HepG2 (cell line): Measurements from ENCODE around the gene UFL1. TPM values are rescaled to one million over a fixed set of nuclear protein-coding genes. Genes with fewer than 3 reads are reported as not detected.

Experiments
- AGO2 ChIP-seq: fragments of 200-400 bp; formaldehyde crosslinking; optimal IDR thresholded peaks from 2 replicates; pipeline ENCODE3; 2017; ENCODE audit warnings: mild to moderate bottlenecking, low read depth, low read length, moderate library complexity
- FOSL1 ChIP-seq: sonication (generic); formaldehyde crosslinking; IDR thresholded peaks from 2 replicates; pipeline ENCODE4 v1.9.0; 2021; ENCODE audit warnings: missing genetic modification reagents, borderline replicate concordance
- HIVEP1 ChIP-seq: sonication (generic); formaldehyde crosslinking; IDR thresholded peaks from 2 replicates; pipeline ENCODE4 v1.4.0; 2020; ENCODE audit warnings: mild to moderate bottlenecking, missing genetic modification reagents
- HMG20B ChIP-seq: conservative IDR thresholded peaks from 2 replicates; pipeline ENCODE4 v1.6.1; 2016; ENCODE audit warnings: missing genetic modification reagents, missing compliant biosample characterization
- MEIS2 ChIP-seq: sonication (generic); formaldehyde crosslinking; IDR thresholded peaks from 2 replicates; pipeline ENCODE4 v1.9.0; 2021; ENCODE audit warnings: mild to moderate bottlenecking, missing genetic modification reagents
- MIER3 ChIP-seq: IDR thresholded peaks from 2 replicates; pipeline ENCODE4 v1.6.1; 2016; ENCODE audit warnings: missing compliant biosample characterization, borderline replicate concordance
- RXRB ChIP-seq: IDR thresholded peaks from 2 replicates; pipeline ENCODE4 v1.6.1; 2016; ENCODE audit warnings: borderline replicate concordance, missing genetic modification reagents, missing compliant biosample characterization
- SOX6 ChIP-seq, 2 experiments: fragments of 450-650 bp in 1 of 2; sonication (generic) in 1 of 2; formaldehyde crosslinking in 1 of 2; IDR thresholded peaks; 2 replicates each; pipeline versions ENCODE4 v1.4.0 to v1.6.1; 2017 to 2020; ENCODE audit warnings: antibody characterized with exemption in 1 of 2, mild to moderate bottlenecking in 1 of 2, missing genetic modification reagents in 1 of 2
- TAF1 ChIP-seq: sonication (generic); formaldehyde crosslinking; IDR thresholded peaks from 2 replicates; pipeline ENCODE4 v1.4.0; 2020; ENCODE audit warnings: missing genetic modification reagents
- YY1 ChIP-seq: IDR thresholded peaks from 2 replicates; pipeline ENCODE4 v1.6.1; 2011; ENCODE audit warnings: low read length, low read depth, moderate library complexity, mild to moderate bottlenecking; ENCODE audit not compliant: insufficient read depth, insufficient replicate concordance
- ZMAT3 ChIP-seq: sonication (generic); formaldehyde crosslinking; conservative IDR thresholded peaks from 2 replicates; pipeline ENCODE4 v1.7.0; 2021; ENCODE audit warnings: missing genetic modification reagents
- ZNF224 ChIP-seq: sonication (generic); formaldehyde crosslinking; IDR thresholded peaks from 2 replicates; pipeline ENCODE4 v1.5.0; 2020; ENCODE audit warnings: mild to moderate bottlenecking, missing genetic modification reagents
- ZNF441 ChIP-seq: sonication (generic); formaldehyde crosslinking; IDR thresholded peaks from 2 replicates; pipeline ENCODE4 v1.7.0; 2021; ENCODE audit warnings: missing genetic modification reagents, borderline replicate concordance
- ZNF709 ChIP-seq: sonication (generic); formaldehyde crosslinking; IDR thresholded peaks from 2 replicates; pipeline ENCODE4 v1.5.0; 2020; ENCODE audit warnings: mild to moderate bottlenecking, missing genetic modification reagents
- polyA plus RNA-seq, 8 experiments: library from polyadenylated mRNA; depleted of rRNA in 3 of 8; stranded (reverse) in 7 of 8; unstranded in 1 of 8; fragments of >200 nt; fragmentation: Illumina TruSeq in 4 of 8; extraction: Trizol in 4 of 8; gene quantifications; 2 replicates each; pipeline versions ENCODE4 v1.2.1 to v1.2.3, GENCODE V29; 2011 to 2016; ENCODE audit warnings: low read depth in 4 of 8, missing spikeins in 1 of 8, mixed read lengths in 1 of 8; ENCODE audit not compliant: insufficient read depth in 1 of 8
- total RNA-seq, 5 experiments: library from RNA; depleted of rRNA; stranded (reverse); fragments of >200 nt; fragmentation: Illumina TruSeq; extraction: Trizol; gene quantifications; 2 replicates each; pipeline ENCODE4 v1.2.3, GENCODE V29; 2016; ENCODE audit warnings: low read depth in 1 of 5
- TF ChIP-seq, protein P1 (sequence below): sonication (generic); formaldehyde crosslinking; IDR thresholded peaks from 2 replicates; pipeline ENCODE4 v1.5.0; 2020; ENCODE audit warnings: mild to moderate bottlenecking, missing genetic modification reagents
- TF ChIP-seq, protein P2 (sequence below): sonication (generic); formaldehyde crosslinking; IDR thresholded peaks from 2 replicates; pipeline ENCODE4 v1.5.0; 2020; ENCODE audit warnings: missing genetic modification reagents
- TF ChIP-seq, protein P3 (sequence below): sonication (generic); formaldehyde crosslinking; IDR thresholded peaks from 2 replicates; pipeline ENCODE4 v1.4.0; 2020; ENCODE audit warnings: mild to moderate bottlenecking, missing genetic modification reagents

Gene UFL1
- total and polyA plus RNA-seq, 2 of the 13 experiments (the other 11 are each of a cell fraction or from before 2014, with no cell fraction given), result 8.8 to 24.7 TPM

DNA sequence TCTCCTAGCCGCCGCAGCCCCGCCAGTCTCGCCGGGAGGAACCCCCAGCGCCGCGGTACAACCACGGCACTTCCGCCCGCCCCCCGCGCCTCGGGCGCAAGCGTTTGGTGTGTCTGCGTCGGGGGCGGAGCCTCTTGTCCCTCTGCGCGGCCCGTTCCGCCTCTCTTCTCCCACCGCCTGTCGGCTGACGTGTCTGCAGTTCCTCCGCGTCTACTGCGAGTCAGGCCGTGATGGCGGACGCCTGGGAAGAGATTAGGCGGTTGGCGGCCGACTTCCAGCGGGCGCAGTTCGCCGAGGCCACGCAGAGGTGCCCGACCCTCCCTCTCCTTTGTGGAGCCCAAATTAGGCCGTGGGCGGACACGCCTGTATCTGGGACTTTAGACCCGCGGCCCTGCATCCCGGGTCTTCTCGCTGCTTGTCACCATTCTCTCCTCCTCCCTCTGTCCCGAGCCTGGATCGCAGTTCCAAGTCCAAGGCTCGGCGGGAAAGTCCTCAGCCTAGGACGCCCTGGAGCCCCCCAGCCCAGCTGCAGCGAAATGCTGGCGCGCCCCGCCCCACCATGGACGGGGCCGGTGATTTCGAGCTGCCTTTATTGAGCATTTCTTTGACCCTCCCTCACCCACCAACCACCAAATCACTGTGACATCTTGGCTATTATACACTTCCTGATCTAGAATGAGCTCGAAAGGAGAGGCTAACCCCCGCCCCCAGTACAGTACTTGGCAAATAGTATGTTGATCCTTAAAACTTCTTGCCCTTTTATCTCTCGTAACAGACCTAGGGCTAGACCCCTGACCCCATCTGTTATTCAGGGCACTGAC lies at the start of gene UFL1 (continued):
- TF ChIP-seq RXRB (CRISPR knock-in tag) (peak; percentile 31), HIVEP1 (CRISPR knock-in tag) (peak; percentile 87), TAF1 (CRISPR knock-in tag) (peak; percentile 96), ZNF224 (CRISPR knock-in tag) (peak; percentile 77; the same call in 1 of the 2 replicates), FOSL1 (CRISPR knock-in tag) (no peak), MIER3 (CRISPR knock-in tag) (peak; percentile 29; the same call in 1 of the 2 replicates), YY1 (peak; percentile 91), ZMAT3 (peak; percentile 72), ZNF709 (CRISPR knock-in tag) (peak; percentile 80; the same call in 1 of the 2 replicates), MEIS2 (CRISPR knock-in tag) (peak; percentile 49), HMG20B (CRISPR knock-in tag) (0 out of 2 replicates have a peak, but pooled peaks have one; percentile 26), ZNF441 (CRISPR knock-in tag) (peak; percentile 91), SOX6 (IDR thresholded peaks at IDR 0.05) (no peak), SOX6 (CRISPR knock-in tag; IDR thresholded peaks at IDR 0.05) (peak; percentile 63; the same call in 1 of the 2 replicates), AGO2 (peak; percentile 93)
- TF ChIP-seq, protein P1, sequence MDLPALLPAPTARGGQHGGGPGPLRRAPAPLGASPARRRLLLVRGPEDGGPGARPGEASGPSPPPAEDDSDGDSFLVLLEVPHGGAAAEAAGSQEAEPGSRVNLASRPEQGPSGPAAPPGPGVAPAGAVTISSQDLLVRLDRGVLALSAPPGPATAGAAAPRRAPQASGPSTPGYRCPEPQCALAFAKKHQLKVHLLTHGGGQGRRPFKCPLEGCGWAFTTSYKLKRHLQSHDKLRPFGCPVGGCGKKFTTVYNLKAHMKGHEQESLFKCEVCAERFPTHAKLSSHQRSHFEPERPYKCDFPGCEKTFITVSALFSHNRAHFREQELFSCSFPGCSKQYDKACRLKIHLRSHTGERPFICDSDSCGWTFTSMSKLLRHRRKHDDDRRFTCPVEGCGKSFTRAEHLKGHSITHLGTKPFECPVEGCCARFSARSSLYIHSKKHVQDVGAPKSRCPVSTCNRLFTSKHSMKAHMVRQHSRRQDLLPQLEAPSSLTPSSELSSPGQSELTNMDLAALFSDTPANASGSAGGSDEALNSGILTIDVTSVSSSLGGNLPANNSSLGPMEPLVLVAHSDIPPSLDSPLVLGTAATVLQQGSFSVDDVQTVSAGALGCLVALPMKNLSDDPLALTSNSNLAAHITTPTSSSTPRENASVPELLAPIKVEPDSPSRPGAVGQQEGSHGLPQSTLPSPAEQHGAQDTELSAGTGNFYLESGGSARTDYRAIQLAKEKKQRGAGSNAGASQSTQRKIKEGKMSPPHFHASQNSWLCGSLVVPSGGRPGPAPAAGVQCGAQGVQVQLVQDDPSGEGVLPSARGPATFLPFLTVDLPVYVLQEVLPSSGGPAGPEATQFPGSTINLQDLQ (CRISPR knock-in tag), result peak; percentile 57; the same call in 1 of the 2 replicates
- TF ChIP-seq, protein P2, sequence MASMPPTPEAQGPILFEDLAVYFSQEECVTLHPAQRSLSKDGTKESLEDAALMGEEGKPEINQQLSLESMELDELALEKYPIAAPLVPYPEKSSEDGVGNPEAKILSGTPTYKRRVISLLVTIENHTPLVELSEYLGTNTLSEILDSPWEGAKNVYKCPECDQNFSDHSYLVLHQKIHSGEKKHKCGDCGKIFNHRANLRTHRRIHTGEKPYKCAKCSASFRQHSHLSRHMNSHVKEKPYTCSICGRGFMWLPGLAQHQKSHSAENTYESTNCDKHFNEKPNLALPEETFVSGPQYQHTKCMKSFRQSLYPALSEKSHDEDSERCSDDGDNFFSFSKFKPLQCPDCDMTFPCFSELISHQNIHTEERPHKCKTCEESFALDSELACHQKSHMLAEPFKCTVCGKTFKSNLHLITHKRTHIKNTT (CRISPR knock-in tag), result no peak
- TF ChIP-seq, protein P3, sequence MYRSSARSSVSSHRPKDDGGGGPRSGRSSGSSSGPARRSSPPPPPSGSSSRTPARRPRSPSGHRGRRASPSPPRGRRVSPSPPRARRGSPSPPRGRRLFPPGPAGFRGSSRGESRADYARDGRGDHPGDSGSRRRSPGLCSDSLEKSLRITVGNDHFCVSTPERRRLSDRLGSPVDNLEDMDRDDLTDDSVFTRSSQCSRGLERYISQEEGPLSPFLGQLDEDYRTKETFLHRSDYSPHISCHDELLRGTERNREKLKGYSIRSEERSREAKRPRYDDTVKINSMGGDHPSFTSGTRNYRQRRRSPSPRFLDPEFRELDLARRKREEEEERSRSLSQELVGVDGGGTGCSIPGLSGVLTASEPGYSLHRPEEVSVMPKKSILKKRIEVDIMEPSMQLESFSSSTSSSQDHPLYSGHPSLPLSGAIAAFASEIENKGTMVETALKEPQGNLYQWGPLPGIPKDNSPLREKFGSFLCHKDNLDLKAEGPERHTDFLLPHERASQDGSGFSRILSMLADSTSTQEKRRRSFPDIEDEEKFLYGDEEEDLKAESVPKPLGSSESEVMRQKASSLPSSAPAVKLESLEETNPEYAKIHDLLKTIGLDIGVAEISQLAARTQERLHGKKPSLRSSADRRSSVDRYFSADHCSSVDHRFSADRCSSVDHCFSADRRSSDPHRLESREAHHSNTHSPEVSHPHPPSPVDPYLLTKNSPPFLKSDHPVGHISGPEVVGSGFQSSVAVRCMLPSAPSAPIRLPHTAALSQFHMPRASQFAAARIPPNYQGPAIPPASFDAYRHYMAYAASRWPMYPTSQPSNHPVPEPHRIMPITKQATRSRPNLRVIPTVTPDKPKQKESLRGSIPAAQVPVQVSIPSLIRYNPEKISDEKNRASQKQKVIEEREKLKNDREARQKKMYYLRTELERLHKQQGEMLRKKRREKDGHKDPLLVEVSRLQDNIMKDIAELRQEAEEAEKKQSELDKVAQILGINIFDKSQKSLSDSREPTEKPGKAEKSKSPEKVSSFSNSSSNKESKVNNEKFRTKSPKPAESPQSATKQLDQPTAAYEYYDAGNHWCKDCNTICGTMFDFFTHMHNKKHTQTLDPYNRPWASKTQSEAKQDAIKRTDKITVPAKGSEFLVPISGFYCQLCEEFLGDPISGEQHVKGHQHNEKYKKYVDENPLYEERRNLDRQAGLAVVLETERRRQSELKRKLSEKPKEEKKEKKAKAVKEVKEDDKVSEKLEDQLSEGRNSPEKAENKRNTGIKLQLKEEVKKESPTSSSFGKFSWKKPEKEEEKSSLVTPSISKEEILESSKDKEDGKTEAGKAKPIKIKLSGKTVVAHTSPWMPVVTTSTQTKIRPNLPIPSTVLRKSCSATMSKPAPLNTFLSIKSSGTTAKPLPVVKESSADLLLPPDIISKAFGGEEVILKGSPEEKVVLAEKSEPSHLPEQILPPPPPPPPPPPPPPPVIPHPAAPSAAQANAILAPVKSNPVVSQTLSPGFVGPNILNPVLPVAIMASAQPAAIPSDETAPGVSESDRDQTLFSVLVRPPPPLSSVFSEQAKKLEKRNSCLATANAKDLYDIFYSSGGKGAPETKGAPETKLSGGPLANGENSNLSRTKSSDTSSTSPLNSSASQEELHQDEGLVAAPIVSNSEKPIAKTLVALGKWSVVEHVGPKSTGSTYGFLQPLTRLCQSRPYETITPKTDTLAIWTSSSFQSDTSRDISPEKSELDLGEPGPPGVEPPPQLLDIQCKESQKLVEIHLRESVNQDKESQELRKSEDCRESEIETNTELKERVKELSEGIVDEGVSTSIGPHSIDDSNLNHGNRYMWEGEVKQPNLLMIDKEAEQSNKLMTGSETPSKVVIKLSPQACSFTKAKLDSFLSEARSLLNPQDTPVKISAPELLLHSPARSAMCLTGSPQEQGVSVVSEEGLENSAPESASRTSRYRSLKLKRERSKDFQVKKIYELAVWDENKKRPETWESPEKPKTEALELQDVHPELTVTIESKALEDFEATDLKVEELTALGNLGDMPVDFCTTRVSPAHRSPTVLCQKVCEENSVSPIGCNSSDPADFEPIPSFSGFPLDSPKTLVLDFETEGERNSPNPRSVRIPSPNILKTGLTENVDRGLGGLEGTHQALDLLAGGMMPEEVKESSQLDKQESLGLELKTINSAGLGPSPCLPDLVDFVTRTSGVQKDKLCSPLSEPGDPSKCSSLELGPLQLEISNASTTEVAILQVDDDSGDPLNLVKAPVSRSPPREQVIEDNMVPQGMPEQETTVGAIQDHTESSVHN (CRISPR knock-in tag), result no peak
